HEK293 (cell line): ENCODE measurements around the gene CCDC43.

ENCODE experiments used
- KLF16 ChIP-seq: fragments of 450-650 bp; formaldehyde crosslinking; IDR thresholded peaks from 2 replicates; pipeline ENCODE4 v1.5.1; 2017; ENCODE audit warnings: missing biosample characterization, missing genetic modification characterization
- REPIN1 ChIP-seq: fragments of 450-650 bp; formaldehyde crosslinking; IDR thresholded peaks from 2 replicates; pipeline ENCODE4 v1.5.1; 2017; ENCODE audit warnings: missing biosample characterization, missing genetic modification characterization, low read depth
- ZBTB17 ChIP-seq: fragments of 450-650 bp; formaldehyde crosslinking; IDR thresholded peaks from 2 replicates; pipeline ENCODE4 v1.5.1; 2016; ENCODE audit warnings: missing biosample characterization, missing genetic modification characterization
- ZBTB20 ChIP-seq: fragments of 450-650 bp; formaldehyde crosslinking; IDR thresholded peaks from 2 replicates; pipeline ENCODE4 v1.5.1; 2016; ENCODE audit warnings: missing biosample characterization, missing genetic modification characterization
- ZBTB7A ChIP-seq: fragments of 450-650 bp; formaldehyde crosslinking; IDR thresholded peaks from 2 replicates; pipeline ENCODE4 v1.5.1; 2016; ENCODE audit warnings: low read depth, missing biosample characterization, missing genetic modification characterization
- ZNF157 ChIP-seq: fragments of 450-650 bp; formaldehyde crosslinking; IDR thresholded peaks from 2 replicates; pipeline ENCODE4 v1.5.1; 2016; ENCODE audit warnings: missing biosample characterization, missing genetic modification characterization
- ZNF223 ChIP-seq: fragments of 450-650 bp; formaldehyde crosslinking; IDR thresholded peaks from 2 replicates; pipeline ENCODE4 v1.5.1; 2016; ENCODE audit warnings: missing biosample characterization, missing genetic modification characterization
- ZNF239 ChIP-seq: fragments of 450-650 bp; formaldehyde crosslinking; IDR thresholded peaks from 2 replicates; pipeline ENCODE4 v1.5.1; 2016; ENCODE audit warnings: missing biosample characterization, missing genetic modification characterization
- ZNF266 ChIP-seq: fragments of 450-650 bp; formaldehyde crosslinking; IDR thresholded peaks from 2 replicates; pipeline ENCODE4 v1.5.1; 2016; ENCODE audit warnings: missing biosample characterization, missing genetic modification characterization, low read depth
- ZNF324 ChIP-seq: fragments of 450-650 bp; formaldehyde crosslinking; IDR thresholded peaks from 2 replicates; pipeline ENCODE4 v1.5.1; 2016; ENCODE audit warnings: missing biosample characterization, missing genetic modification characterization
- ZNF350 ChIP-seq: fragments of 450-650 bp; formaldehyde crosslinking; IDR thresholded peaks from 2 replicates; pipeline ENCODE4 v1.5.0; 2017; ENCODE audit warnings: missing biosample characterization, mild to moderate bottlenecking, missing genetic modification characterization
- ZNF514 ChIP-seq: fragments of 450-650 bp; formaldehyde crosslinking; IDR thresholded peaks from 2 replicates; pipeline ENCODE4 v1.5.1; 2016; ENCODE audit warnings: missing biosample characterization, missing genetic modification characterization
- ZNF544 ChIP-seq: fragments of 450-650 bp; formaldehyde crosslinking; IDR thresholded peaks from 2 replicates; pipeline ENCODE4 v1.5.0; 2017; ENCODE audit warnings: missing biosample characterization, missing genetic modification characterization
- ZNF549 ChIP-seq: fragments of 450-650 bp; IDR thresholded peaks from 2 replicates; pipeline ENCODE4 v1.5.1; 2018; ENCODE audit warnings: missing biosample characterization, missing genetic modification characterization, mild to moderate bottlenecking, inconsistent platforms, moderate library complexity
- ZNF701 ChIP-seq: fragments of 450-650 bp; formaldehyde crosslinking; IDR thresholded peaks from 2 replicates; pipeline ENCODE4 v1.5.1; 2016; ENCODE audit warnings: missing biosample characterization, missing genetic modification characterization
- ZNF785 ChIP-seq: fragments of 450-650 bp; formaldehyde crosslinking; IDR thresholded peaks from 2 replicates; pipeline ENCODE4 v1.5.1; 2016; ENCODE audit warnings: missing biosample characterization, missing genetic modification characterization
- ZNF792 ChIP-seq: fragments of 450-650 bp; formaldehyde crosslinking; IDR thresholded peaks from 2 replicates; pipeline ENCODE4 v1.5.1; 2016; ENCODE audit warnings: missing biosample characterization, missing genetic modification characterization
- ZXDB ChIP-seq: fragments of 450-650 bp; formaldehyde crosslinking; IDR thresholded peaks from 2 replicates; pipeline ENCODE4 v1.5.1; 2016; ENCODE audit warnings: missing biosample characterization, missing genetic modification characterization
- TF ChIP-seq, protein P1 (sequence below): fragments of 450-650 bp; formaldehyde crosslinking; IDR thresholded peaks from 2 replicates; pipeline ENCODE4 v1.5.1; 2016; ENCODE audit warnings: missing biosample characterization, missing genetic modification characterization
- TF ChIP-seq, protein P2 (sequence below): fragments of 450-650 bp; formaldehyde crosslinking; conservative IDR thresholded peaks from 2 replicates; pipeline ENCODE4 v1.5.1; 2016; ENCODE audit warnings: low read depth, missing biosample characterization, missing genetic modification characterization
- TF ChIP-seq, protein P3 (sequence below): fragments of 450-650 bp; formaldehyde crosslinking; IDR thresholded peaks from 2 replicates; pipeline ENCODE4 v1.5.1; 2017; ENCODE audit warnings: missing biosample characterization, missing genetic modification characterization
- TF ChIP-seq, protein P4 (sequence below): fragments of 450-650 bp; formaldehyde crosslinking; IDR thresholded peaks from 2 replicates; pipeline ENCODE4 v1.5.1; 2016; ENCODE audit warnings: missing biosample characterization, missing genetic modification characterization
- TF ChIP-seq, protein P5 (sequence below): IDR thresholded peaks from 2 replicates; pipeline ENCODE4 v1.6.1; 2011; ENCODE audit warnings: mild to moderate bottlenecking, low read depth, low read length, borderline replicate concordance
- TF ChIP-seq, protein P6 (sequence below): fragments of 450-650 bp; formaldehyde crosslinking; IDR thresholded peaks from 2 replicates; pipeline ENCODE4 v1.5.1; 2016; ENCODE audit warnings: missing biosample characterization, missing genetic modification characterization

Gene CCDC43

DNA sequence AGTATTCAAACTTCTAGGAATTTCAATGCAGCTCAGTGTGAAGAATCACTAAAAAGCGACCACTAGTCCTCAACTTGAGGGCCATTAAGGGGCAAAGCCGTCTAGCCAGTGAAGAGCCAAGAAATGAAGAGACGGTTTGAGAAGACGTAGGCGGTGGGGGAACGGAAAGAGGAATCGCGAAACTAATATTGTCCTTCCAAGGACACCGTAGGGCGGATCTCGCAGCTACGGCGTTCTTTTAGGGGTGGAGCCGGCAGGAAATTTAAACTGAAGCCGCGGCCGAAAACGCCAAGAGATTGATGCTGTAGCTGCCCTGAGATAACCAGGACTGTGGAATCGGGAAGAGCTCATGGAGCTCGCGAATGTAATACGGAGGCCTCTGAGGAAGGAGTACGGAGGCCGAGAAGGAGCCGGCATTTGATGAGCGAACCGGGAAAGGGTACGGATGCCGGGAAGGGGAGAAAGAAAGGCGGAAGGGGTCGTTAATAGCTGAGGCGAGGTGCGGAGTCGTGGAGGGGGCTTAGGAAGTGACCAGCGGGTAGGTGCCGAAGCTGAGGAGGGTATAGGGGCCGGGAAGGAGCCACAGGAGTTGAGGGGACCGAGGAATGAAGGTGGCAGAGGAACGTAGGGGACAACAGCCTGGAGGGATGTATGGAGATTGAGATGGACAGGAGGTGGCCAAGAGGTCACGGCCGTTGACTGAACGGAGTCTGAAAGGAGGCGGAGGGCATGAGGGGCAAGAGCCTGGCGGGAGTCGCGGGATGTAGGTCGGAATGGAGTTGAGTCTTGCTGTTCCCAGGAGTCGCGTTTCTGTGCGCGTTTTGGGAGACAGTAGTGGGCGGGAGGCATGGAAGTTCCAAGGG lies 19.1 kb upstream of the CCDC43 start, which contains the start of gene DBF4B (continued):
- TF ChIP-seq ZNF785 (tag by site-specific recombination) = 0 out of 2 replicates have a peak, but pooled peaks have one; percentile 39
- no peak for TF ChIP-seq ZNF514 (tag by site-specific recombination)
- TF ChIP-seq, protein P1, sequence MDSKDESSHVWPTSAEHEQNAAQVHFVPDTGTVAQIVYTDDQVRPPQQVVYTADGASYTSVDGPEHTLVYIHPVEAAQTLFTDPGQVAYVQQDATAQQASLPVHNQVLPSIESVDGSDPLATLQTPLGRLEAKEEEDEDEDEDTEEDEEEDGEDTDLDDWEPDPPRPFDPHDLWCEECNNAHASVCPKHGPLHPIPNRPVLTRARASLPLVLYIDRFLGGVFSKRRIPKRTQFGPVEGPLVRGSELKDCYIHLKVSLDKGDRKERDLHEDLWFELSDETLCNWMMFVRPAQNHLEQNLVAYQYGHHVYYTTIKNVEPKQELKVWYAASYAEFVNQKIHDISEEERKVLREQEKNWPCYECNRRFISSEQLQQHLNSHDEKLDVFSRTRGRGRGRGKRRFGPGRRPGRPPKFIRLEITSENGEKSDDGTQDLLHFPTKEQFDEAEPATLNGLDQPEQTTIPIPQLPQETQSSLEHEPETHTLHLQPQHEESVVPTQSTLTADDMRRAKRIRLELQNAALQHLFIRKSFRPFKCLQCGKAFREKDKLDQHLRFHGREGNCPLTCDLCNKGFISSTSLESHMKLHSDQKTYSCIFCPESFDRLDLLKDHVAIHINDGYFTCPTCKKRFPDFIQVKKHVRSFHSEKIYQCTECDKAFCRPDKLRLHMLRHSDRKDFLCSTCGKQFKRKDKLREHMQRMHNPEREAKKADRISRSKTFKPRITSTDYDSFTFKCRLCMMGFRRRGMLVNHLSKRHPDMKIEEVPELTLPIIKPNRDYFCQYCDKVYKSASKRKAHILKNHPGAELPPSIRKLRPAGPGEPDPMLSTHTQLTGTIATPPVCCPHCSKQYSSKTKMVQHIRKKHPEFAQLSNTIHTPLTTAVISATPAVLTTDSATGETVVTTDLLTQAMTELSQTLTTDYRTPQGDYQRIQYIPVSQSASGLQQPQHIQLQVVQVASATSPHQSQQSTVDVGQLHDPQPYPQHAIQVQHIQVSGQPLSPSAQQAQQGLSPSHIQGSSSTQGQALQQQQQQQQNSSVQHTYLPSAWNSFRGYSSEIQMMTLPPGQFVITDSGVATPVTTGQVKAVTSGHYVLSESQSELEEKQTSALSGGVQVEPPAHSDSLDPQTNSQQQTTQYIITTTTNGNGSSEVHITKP (tag by site-specific recombination) = peak; percentile 67
- no peak for TF ChIP-seq ZNF549 (tag by site-specific recombination)
- TF ChIP-seq KLF16 (tag by site-specific recombination) = peak; percentile 84
- peak; percentile 94 for TF ChIP-seq ZNF701 (tag by site-specific recombination)
- TF ChIP-seq, protein P2, sequence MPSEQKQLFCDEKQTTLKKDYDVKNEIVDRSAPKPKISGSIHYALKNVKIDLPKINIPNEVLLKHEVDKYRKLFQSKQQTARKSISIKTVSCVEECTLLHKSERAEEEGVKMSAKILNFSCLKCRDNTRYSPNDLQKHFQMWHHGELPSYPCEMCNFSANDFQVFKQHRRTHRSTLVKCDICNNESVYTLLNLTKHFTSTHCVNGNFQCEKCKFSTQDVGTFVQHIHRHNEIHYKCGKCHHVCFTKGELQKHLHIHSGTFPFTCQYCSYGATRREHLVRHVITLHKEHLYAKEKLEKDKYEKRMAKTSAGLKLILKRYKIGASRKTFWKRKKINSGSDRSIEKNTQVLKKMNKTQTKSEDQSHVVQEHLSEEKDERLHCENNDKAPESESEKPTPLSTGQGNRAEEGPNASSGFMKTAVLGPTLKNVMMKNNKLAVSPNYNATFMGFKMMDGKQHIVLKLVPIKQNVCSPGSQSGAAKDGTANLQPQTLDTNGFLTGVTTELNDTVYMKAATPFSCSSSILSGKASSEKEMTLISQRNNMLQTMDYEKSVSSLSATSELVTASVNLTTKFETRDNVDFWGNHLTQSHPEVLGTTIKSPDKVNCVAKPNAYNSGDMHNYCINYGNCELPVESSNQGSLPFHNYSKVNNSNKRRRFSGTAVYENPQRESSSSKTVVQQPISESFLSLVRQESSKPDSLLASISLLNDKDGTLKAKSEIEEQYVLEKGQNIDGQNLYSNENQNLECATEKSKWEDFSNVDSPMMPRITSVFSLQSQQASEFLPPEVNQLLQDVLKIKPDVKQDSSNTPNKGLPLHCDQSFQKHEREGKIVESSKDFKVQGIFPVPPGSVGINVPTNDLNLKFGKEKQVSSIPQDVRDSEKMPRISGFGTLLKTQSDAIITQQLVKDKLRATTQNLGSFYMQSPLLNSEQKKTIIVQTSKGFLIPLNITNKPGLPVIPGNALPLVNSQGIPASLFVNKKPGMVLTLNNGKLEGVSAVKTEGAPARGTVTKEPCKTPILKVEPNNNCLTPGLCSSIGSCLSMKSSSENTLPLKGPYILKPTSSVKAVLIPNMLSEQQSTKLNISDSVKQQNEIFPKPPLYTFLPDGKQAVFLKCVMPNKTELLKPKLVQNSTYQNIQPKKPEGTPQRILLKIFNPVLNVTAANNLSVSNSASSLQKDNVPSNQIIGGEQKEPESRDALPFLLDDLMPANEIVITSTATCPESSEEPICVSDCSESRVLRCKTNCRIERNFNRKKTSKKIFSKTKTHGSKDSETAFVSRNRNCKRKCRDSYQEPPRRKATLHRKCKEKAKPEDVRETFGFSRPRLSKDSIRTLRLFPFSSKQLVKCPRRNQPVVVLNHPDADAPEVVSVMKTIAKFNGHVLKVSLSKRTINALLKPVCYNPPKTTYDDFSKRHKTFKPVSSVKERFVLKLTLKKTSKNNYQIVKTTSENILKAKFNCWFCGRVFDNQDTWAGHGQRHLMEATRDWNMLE (tag by site-specific recombination) = peak; percentile 73
- TF ChIP-seq ZNF266 = no peak
- peak; percentile 76 for TF ChIP-seq ZBTB20
- TF ChIP-seq ZNF792 (tag by site-specific recombination) = peak; percentile 42; the same call in 1 of the 2 replicates
- no peak for TF ChIP-seq ZNF544 (tag by site-specific recombination)
- 0 out of 2 replicates have a peak, but pooled peaks have one; percentile 30 for TF ChIP-seq ZNF239 (tag by site-specific recombination)
- TF ChIP-seq, protein P3, sequence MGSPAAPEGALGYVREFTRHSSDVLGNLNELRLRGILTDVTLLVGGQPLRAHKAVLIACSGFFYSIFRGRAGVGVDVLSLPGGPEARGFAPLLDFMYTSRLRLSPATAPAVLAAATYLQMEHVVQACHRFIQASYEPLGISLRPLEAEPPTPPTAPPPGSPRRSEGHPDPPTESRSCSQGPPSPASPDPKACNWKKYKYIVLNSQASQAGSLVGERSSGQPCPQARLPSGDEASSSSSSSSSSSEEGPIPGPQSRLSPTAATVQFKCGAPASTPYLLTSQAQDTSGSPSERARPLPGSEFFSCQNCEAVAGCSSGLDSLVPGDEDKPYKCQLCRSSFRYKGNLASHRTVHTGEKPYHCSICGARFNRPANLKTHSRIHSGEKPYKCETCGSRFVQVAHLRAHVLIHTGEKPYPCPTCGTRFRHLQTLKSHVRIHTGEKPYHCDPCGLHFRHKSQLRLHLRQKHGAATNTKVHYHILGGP = 0 out of 2 replicates have a peak, but pooled peaks have one; percentile 28
- TF ChIP-seq ZXDB = peak; percentile 77
- TF ChIP-seq ZBTB7A (tag by site-specific recombination) = peak; percentile 78
- TF ChIP-seq ZNF223 (tag by site-specific recombination) = peak; percentile 98
- TF ChIP-seq, protein P4, sequence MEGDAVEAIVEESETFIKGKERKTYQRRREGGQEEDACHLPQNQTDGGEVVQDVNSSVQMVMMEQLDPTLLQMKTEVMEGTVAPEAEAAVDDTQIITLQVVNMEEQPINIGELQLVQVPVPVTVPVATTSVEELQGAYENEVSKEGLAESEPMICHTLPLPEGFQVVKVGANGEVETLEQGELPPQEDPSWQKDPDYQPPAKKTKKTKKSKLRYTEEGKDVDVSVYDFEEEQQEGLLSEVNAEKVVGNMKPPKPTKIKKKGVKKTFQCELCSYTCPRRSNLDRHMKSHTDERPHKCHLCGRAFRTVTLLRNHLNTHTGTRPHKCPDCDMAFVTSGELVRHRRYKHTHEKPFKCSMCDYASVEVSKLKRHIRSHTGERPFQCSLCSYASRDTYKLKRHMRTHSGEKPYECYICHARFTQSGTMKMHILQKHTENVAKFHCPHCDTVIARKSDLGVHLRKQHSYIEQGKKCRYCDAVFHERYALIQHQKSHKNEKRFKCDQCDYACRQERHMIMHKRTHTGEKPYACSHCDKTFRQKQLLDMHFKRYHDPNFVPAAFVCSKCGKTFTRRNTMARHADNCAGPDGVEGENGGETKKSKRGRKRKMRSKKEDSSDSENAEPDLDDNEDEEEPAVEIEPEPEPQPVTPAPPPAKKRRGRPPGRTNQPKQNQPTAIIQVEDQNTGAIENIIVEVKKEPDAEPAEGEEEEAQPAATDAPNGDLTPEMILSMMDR = no peak
- TF ChIP-seq, protein P5, sequence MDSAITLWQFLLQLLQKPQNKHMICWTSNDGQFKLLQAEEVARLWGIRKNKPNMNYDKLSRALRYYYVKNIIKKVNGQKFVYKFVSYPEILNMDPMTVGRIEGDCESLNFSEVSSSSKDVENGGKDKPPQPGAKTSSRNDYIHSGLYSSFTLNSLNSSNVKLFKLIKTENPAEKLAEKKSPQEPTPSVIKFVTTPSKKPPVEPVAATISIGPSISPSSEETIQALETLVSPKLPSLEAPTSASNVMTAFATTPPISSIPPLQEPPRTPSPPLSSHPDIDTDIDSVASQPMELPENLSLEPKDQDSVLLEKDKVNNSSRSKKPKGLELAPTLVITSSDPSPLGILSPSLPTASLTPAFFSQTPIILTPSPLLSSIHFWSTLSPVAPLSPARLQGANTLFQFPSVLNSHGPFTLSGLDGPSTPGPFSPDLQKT = no peak
- TF ChIP-seq ZNF157 (tag by site-specific recombination) = no peak
- peak; percentile 89 for TF ChIP-seq ZBTB17
- peak; percentile 100 for TF ChIP-seq ZNF350 (tag by site-specific recombination)
- peak; percentile 68; the same call in 1 of the 2 replicates for TF ChIP-seq ZNF324
- 0 out of 2 replicates have a peak, but pooled peaks have one; percentile 16 for TF ChIP-seq REPIN1
- TF ChIP-seq, protein P6, sequence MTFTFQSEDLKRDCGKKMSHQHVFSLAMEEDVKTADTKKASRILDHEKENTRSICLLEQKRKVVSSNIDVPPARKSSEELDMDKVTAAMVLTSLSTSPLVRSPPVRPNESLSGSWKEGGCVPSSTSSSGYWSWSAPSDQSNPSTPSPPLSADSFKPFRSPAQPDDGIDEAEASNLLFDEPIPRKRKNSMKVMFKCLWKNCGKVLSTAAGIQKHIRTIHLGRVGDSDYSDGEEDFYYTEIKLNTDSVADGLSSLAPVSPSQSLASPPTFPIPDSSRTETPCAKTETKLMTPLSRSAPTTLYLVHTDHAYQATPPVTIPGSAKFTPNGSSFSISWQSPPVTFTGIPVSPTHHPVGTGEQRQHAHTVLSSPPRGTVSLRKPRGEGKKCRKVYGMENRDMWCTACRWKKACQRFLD = peak; percentile 60
